HEK293 (cell line): ENCODE results near the gene CAPN7.

Experiments used
- CTCF ChIP-seq: fragments of 450-650 bp; formaldehyde crosslinking; IDR thresholded peaks from 2 replicates; pipeline ENCODE4 v1.5.1; 2016; ENCODE audit warnings: missing biosample characterization, missing genetic modification characterization
- OVOL3 ChIP-seq: fragments of 450-650 bp; formaldehyde crosslinking; IDR thresholded peaks from 2 replicates; pipeline ENCODE4 v1.5.1; 2016; ENCODE audit warnings: missing biosample characterization, missing genetic modification characterization
- YY1 ChIP-seq: fragments of 450-650 bp; formaldehyde crosslinking; IDR thresholded peaks from 2 replicates; pipeline ENCODE4 v1.5.1; 2018; ENCODE audit warnings: missing biosample characterization, missing genetic modification characterization
- ZBTB48 ChIP-seq: fragments of 450-650 bp; formaldehyde crosslinking; IDR thresholded peaks from 2 replicates; pipeline ENCODE4 v1.5.1; 2016; ENCODE audit warnings: missing biosample characterization, missing genetic modification characterization
- ZNF202 ChIP-seq: fragments of 450-650 bp; formaldehyde crosslinking; IDR thresholded peaks from 2 replicates; pipeline ENCODE4 v1.5.1; 2016; ENCODE audit warnings: missing biosample characterization, missing genetic modification characterization, borderline replicate concordance
- ZNF366 ChIP-seq: fragments of 450-650 bp; formaldehyde crosslinking; conservative IDR thresholded peaks from 2 replicates; pipeline ENCODE4 v1.5.1; 2016; ENCODE audit warnings: missing biosample characterization, missing genetic modification characterization
- ZNF629 ChIP-seq: fragments of 450-650 bp; formaldehyde crosslinking; IDR thresholded peaks from 2 replicates; pipeline ENCODE4 v1.5.1; 2017; ENCODE audit warnings: missing biosample characterization, missing genetic modification characterization
- ZNF670 ChIP-seq: fragments of 450-650 bp; formaldehyde crosslinking; IDR thresholded peaks from 2 replicates; pipeline ENCODE4 v1.5.1; 2016; ENCODE audit warnings: missing biosample characterization, missing genetic modification characterization, low read depth
- TF ChIP-seq, protein P1 (sequence below): fragments of 450-650 bp; formaldehyde crosslinking; IDR thresholded peaks from 2 replicates; pipeline ENCODE4 v1.5.1; 2016; ENCODE audit warnings: missing biosample characterization, missing genetic modification characterization, low read depth
- TF ChIP-seq, protein P2 (sequence below): fragments of 450-650 bp; formaldehyde crosslinking; IDR thresholded peaks from 2 replicates; pipeline ENCODE4 v1.5.1; 2016; ENCODE audit warnings: missing biosample characterization, missing genetic modification characterization

DNA sequence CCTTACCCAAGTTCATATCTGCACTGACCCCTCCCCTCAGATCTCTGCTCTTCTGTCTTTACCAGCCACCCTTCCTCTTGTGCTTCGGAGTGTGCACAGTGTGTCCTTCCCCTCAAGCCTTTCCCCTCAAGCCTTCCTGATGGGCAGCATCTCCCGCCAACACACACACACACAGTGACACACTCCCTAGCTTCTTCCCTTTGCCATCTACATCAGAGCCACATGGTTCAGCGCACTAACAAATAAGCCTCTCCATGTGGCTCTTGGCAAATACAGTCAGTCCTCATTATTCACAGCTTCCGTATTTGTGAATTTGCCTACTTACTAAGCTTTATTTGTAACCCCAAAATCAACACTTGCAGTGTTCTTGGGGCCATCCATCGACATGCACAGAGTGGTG is 88.9 kb downstream of the CAPN7 start:
- TF ChIP-seq CTCF (tag by site-specific recombination) = no peak
- TF ChIP-seq OVOL3 (tag by site-specific recombination) = no peak
- no peak for TF ChIP-seq YY1 (tag by site-specific recombination)
- TF ChIP-seq, protein P1, sequence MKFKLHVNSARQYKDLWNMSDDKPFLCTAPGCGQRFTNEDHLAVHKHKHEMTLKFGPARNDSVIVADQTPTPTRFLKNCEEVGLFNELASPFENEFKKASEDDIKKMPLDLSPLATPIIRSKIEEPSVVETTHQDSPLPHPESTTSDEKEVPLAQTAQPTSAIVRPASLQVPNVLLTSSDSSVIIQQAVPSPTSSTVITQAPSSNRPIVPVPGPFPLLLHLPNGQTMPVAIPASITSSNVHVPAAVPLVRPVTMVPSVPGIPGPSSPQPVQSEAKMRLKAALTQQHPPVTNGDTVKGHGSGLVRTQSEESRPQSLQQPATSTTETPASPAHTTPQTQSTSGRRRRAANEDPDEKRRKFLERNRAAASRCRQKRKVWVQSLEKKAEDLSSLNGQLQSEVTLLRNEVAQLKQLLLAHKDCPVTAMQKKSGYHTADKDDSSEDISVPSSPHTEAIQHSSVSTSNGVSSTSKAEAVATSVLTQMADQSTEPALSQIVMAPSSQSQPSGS (tag by site-specific recombination) = no peak
- TF ChIP-seq ZNF670 (tag by site-specific recombination) = no peak
- TF ChIP-seq ZBTB48 (tag by site-specific recombination) = no peak
- no peak for TF ChIP-seq ZNF202 (tag by site-specific recombination)
- no peak for TF ChIP-seq ZNF366 (tag by site-specific recombination)
- TF ChIP-seq, protein P2, sequence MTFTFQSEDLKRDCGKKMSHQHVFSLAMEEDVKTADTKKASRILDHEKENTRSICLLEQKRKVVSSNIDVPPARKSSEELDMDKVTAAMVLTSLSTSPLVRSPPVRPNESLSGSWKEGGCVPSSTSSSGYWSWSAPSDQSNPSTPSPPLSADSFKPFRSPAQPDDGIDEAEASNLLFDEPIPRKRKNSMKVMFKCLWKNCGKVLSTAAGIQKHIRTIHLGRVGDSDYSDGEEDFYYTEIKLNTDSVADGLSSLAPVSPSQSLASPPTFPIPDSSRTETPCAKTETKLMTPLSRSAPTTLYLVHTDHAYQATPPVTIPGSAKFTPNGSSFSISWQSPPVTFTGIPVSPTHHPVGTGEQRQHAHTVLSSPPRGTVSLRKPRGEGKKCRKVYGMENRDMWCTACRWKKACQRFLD (tag by site-specific recombination) = no peak
- no peak for TF ChIP-seq ZNF629 (tag by site-specific recombination)
